ENCODE measurements around the gene TXNDC2.

Gene TXNDC2

DNA sequence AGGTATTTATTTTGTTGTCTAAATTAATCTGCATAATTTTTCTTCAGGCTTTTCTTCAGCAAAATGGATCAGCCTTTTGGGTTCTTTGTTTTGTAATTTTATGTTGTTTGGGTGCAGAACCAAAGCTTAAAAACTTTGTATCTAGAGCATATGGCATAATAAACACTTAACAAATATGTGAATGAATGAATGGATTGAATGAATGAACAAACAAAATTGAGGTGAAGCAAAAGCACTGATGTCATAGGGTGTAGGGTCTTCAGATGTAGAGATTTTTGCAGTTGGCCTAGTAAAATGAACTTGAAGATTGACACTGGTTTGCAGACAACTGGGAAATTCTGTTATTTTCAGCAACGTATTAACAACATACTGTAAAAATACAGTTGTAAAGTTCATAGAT, 45.4 kb downstream of the TXNDC2 start:
- DNase-seq = no peak

DNA sequence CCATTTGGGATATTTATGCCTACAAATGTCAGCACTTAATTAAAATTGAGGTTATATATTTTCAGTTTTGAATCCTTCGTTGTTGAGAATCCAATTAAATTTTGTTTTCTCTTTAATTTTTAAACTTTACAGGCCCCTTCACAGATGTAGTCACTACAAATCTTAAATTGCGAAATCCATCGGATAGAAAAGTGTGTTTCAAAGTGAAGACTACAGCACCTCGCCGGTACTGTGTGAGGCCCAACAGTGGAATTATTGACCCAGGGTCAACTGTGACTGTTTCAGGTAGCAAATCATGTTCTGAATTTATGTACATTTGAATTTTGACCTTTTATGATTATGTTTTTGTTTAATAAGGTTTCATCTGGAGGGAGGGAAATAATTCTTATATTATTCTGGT, 45.9 kb downstream of the TXNDC2 start:
- no peak for DNase-seq

DNA sequence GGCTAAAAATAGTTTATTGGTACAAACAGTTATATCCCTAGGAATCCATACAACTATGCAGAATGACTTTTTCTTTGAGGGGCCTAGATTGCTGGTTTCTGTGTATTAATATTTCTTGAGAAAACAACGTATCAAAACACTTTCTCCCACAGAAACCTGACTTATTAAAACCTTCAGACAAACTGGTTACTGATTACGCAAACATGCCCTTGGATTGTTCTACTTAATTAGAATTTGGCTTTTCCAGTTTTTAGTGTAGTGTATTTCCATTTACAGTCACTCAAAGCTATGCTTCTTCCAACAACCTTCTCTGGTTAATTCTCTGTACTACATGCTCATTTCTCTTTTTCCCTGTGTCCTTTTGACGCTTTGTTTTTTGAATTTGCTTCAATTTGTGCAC, 48.1 kb downstream of the TXNDC2 start:
- DNase-seq = no peak

DNA sequence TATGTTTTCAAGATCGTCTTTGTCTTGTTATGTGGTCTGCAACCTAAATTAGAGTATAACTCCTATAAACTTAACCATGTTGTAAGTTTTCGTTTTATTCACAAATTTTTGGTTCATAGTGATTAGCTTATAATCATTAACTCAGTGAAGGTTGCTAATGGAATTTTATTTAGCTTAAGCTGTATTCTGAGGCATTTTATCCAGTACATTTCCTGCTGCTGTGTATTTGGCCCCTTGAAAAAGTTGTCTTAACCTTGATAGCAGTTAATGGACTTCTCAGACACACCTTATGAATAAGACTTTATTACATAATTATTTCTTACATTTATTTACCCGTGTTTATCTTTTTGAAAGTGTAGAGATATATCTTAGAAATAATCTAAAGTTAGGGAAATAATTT, 48.5 kb downstream of the TXNDC2 start:
- no peak for DNase-seq

Data from amygdala (tissue), 56 donors.